Activated naive CD4-positive, alpha-beta T cell treated with anti-CD3 and anti-CD28 coated beads, Interleukin-2, amount 10 ng/mL, durations not matched to agents 7 days and 5 days (primary cell): Measurements from ENCODE around the gene TNNT2.

Experiments
- CTCF ChIA-PET: fragments of 350-600 bp; sonication (Branson Sonifier 250); formaldehyde crosslinking; loops from one replicate; lab custom pipeline; 2021; ENCODE audit warnings: antibody characterized with exemption; lab: Charles Lee
- DNase-seq: peaks from one replicate; pipeline ENCODE4 v3.0.0-alpha.2; 2020
- H3K27ac Mint-ChIP-seq: one replicate; pipeline ENCODE4 v1.8.0; 2021; ENCODE audit warnings: mild to moderate bottlenecking, moderate library complexity, mixed read lengths
- H3K27me3 Mint-ChIP-seq: one replicate; pipeline ENCODE4 v1.8.0; 2021; ENCODE audit warnings: mild to moderate bottlenecking, mixed read lengths
- H3K36me3 Mint-ChIP-seq: one replicate; pipeline ENCODE4 v1.8.0; 2021; ENCODE audit warnings: mixed read lengths
- H3K4me1 Mint-ChIP-seq: one replicate; pipeline ENCODE4 v1.8.0; 2021; ENCODE audit warnings: mixed read lengths
- H3K4me3 Mint-ChIP-seq: one replicate; pipeline ENCODE4 v1.8.0; 2021; ENCODE audit warnings: mild to moderate bottlenecking, moderate library complexity, mixed read lengths
- H3K9me3 Mint-ChIP-seq: one replicate; pipeline ENCODE4 v1.8.0; 2021; ENCODE audit warnings: mixed read lengths

TNNT2 gene

GRCh38 chr1:201362906-201363305 lies 14.6 kb downstream of the TNNT2 start:
- peaks cover 23% of the 10 kb centered on the region for H3K27me3 Mint-ChIP-seq
- CTCF ChIA-PET = interaction anchor here (0.9 to 4.8 kb wide), 5 partner anchors 13 to 110 kb away, joined by 3 to 44 read pairs (median 3); no protein-coding TSS in a partner anchor
- no peaks in the 10 kb centered on the region for H3K36me3 Mint-ChIP-seq
- H3K27ac Mint-ChIP-seq = no peak overlapping the region
- H3K4me3 Mint-ChIP-seq = no peak overlapping the region
- H3K4me1 Mint-ChIP-seq = no peaks in the 10 kb centered on the region
- no peak for DNase-seq
- H3K9me3 Mint-ChIP-seq = no peaks in the 10 kb centered on the region

GRCh38 chr1:201361652-201362504 lies 15.6 kb downstream of the TNNT2 start:
- peak; percentile 43 for DNase-seq

GRCh38 chr1:201360901-201361651 lies 16.4 kb downstream of the TNNT2 start:
- H3K4me1 Mint-ChIP-seq = no peaks in the 10 kb centered on the region
- H3K27me3 Mint-ChIP-seq = peaks cover 26% of the 10 kb centered on the region
- no peaks in the 10 kb centered on the region for H3K9me3 Mint-ChIP-seq
- H3K36me3 Mint-ChIP-seq = no peaks in the 10 kb centered on the region
- DNase-seq = no peak
- H3K27ac Mint-ChIP-seq = no peak overlapping the region
- CTCF ChIA-PET = interaction anchor here (1.1 to 4.8 kb wide), 7 partner anchors 10 to 108 kb away, joined by 3 to 44 read pairs (median 4); no protein-coding TSS in a partner anchor
- H3K4me3 Mint-ChIP-seq = no peak overlapping the region

More at GRCh38 chr1:201361652-201362504, 15.6 kb downstream of the TNNT2 start:
- Mint-ChIP-seq H3K27ac (no peak overlapping the region), H3K27me3 (peaks cover 23% of the 10 kb centered on the region), H3K4me1 (no peaks in the 10 kb centered on the region), H3K9me3 (no peaks in the 10 kb centered on the region), H3K36me3 (no peaks in the 10 kb centered on the region), H3K4me3 (no peak overlapping the region)
- CTCF ChIA-PET = interaction anchor here (0.9 to 4.8 kb wide), 9 partner anchors 9 to 109 kb away, joined by 3 to 44 read pairs (median 4); no protein-coding TSS in a partner anchor

GRCh38 chr1:201360486-201360885 lies 17.0 kb downstream of the TNNT2 start:
- CTCF ChIA-PET = interaction anchor here (1.1 to 4.8 kb wide), 5 partner anchors 11 to 107 kb away, joined by 3 to 44 read pairs (median 8); no protein-coding TSS in a partner anchor
- no peaks in the 10 kb centered on the region for H3K9me3 Mint-ChIP-seq
- DNase-seq = no peak
- H3K36me3 Mint-ChIP-seq = no peaks in the 10 kb centered on the region
- no peak overlapping the region for H3K27ac Mint-ChIP-seq
- H3K4me3 Mint-ChIP-seq = no peak overlapping the region
- no peaks in the 10 kb centered on the region for H3K4me1 Mint-ChIP-seq
- H3K27me3 Mint-ChIP-seq = peaks cover 24% of the 10 kb centered on the region

GRCh38 chr1:201359873-201360210 lies 17.6 kb downstream of the TNNT2 start:
- no peaks in the 10 kb centered on the region for H3K9me3 Mint-ChIP-seq
- no peak overlapping the region for H3K27ac Mint-ChIP-seq
- CTCF ChIA-PET = interaction anchor here (1.0 to 4.8 kb wide), 3 partner anchors 11 to 107 kb away, joined by 3 to 44 read pairs (median 28); no protein-coding TSS in a partner anchor
- H3K36me3 Mint-ChIP-seq = no peaks in the 10 kb centered on the region
- H3K4me3 Mint-ChIP-seq = no peak overlapping the region
- H3K27me3 Mint-ChIP-seq = peaks cover 24% of the 10 kb centered on the region
- no peaks in the 10 kb centered on the region for H3K4me1 Mint-ChIP-seq
- DNase-seq = no peak

- CTCF ChIA-PET = interaction anchor here (0.6 to 4.8 kb wide), 4 partner anchors 10 to 651 kb away, joined by 3 to 44 read pairs (median 16); partner anchors contain the start of gene ELF3
- Mint-ChIP-seq H3K4me3 (no peak overlapping the region), H3K36me3 (no peaks in the 10 kb centered on the region), H3K4me1 (no peaks in the 10 kb centered on the region), H3K27ac (no peak overlapping the region), H3K27me3 (peaks cover 28% of the 10 kb centered on the region), H3K9me3 (no peaks in the 10 kb centered on the region)
- DNase-seq = no peak
Observed at GRCh38 chr1:201359031-201359872, 18.2 kb downstream of the TNNT2 start.

- peaks cover 33% of the 10 kb centered on the region for H3K27me3 Mint-ChIP-seq
- DNase-seq = no peak
Observed at GRCh38 chr1:201358596-201358995, 18.9 kb downstream of the TNNT2 start.

GRCh38 chr1:201357636-201358348 lies 19.7 kb downstream of the TNNT2 start:
- Mint-ChIP-seq H3K4me1 (no peaks in the 10 kb centered on the region), H3K9me3 (no peaks in the 10 kb centered on the region), H3K27ac (no peak overlapping the region), H3K27me3 (peaks cover 34% of the 10 kb centered on the region), H3K4me3 (no peak overlapping the region), H3K36me3 (no peaks in the 10 kb centered on the region)
- CTCF ChIA-PET = no interaction called here
- no peak for DNase-seq

More at GRCh38 chr1:201358596-201358995, 18.9 kb downstream of the TNNT2 start:
- Mint-ChIP-seq H3K36me3 (no peaks in the 10 kb centered on the region), H3K9me3 (no peaks in the 10 kb centered on the region), H3K4me3 (no peak overlapping the region), H3K27ac (no peak overlapping the region), H3K4me1 (no peaks in the 10 kb centered on the region)
- CTCF ChIA-PET = interaction anchor here (1.0 to 4.5 kb wide), 2 partner anchors 77 to 105 kb away, joined by 3 to 44 read pairs; no protein-coding TSS in a partner anchor

GRCh38 chr1:201357211-201357610 lies 20.3 kb downstream of the TNNT2 start:
- Mint-ChIP-seq H3K9me3 (no peaks in the 10 kb centered on the region), H3K4me3 (no peak overlapping the region), H3K4me1 (no peaks in the 10 kb centered on the region), H3K36me3 (no peaks in the 10 kb centered on the region), H3K27ac (no peak overlapping the region), H3K27me3 (peaks cover 28% of the 10 kb centered on the region)
- DNase-seq = no peak
- CTCF ChIA-PET = no interaction called here

- no peaks in the 10 kb centered on the region for H3K9me3 Mint-ChIP-seq
- no peaks in the 10 kb centered on the region for H3K4me1 Mint-ChIP-seq
- no peak overlapping the region for H3K4me3 Mint-ChIP-seq
- no peak for DNase-seq
- CTCF ChIA-PET = no interaction called here
- peaks cover 23% of the 10 kb centered on the region for H3K27me3 Mint-ChIP-seq
- H3K36me3 Mint-ChIP-seq = no peaks in the 10 kb centered on the region
- no peak overlapping the region for H3K27ac Mint-ChIP-seq
Observed at GRCh38 chr1:201356701-201357100, 20.8 kb downstream of the TNNT2 start.

- Mint-ChIP-seq H3K36me3 (no peaks in the 10 kb centered on the region), H3K27ac (no peak overlapping the region), H3K27me3 (peaks cover 22% of the 10 kb centered on the region), H3K9me3 (no peaks in the 10 kb centered on the region), H3K4me3 (no peak overlapping the region), H3K4me1 (no peaks in the 10 kb centered on the region)
- CTCF ChIA-PET = no interaction called here
- no peak for DNase-seq
Observed at GRCh38 chr1:201356236-201356635, 21.2 kb downstream of the TNNT2 start.

GRCh38 chr1:201355471-201355870 lies 22.0 kb downstream of the TNNT2 start:
- Mint-ChIP-seq H3K27me3 (peaks cover 28% of the 10 kb centered on the region), H3K36me3 (no peaks in the 10 kb centered on the region), H3K4me1 (no peaks in the 10 kb centered on the region), H3K9me3 (no peaks in the 10 kb centered on the region), H3K4me3 (no peak overlapping the region), H3K27ac (peak overlapping the region; percentile 39)
- CTCF ChIA-PET = no interaction called here
- DNase-seq = no peak

- H3K36me3 Mint-ChIP-seq = no peaks in the 10 kb centered on the region
- no peak overlapping the region for H3K4me3 Mint-ChIP-seq
- DNase-seq = no peak
- no peaks in the 10 kb centered on the region for H3K9me3 Mint-ChIP-seq
- no peaks in the 10 kb centered on the region for H3K4me1 Mint-ChIP-seq
- peaks cover 28% of the 10 kb centered on the region for H3K27me3 Mint-ChIP-seq
- CTCF ChIA-PET = no interaction called here
- no peak overlapping the region for H3K27ac Mint-ChIP-seq
Observed at GRCh38 chr1:201354901-201355295, 22.6 kb downstream of the TNNT2 start.
